Lung (tissue), 12 donors: ENCODE results near the gene CELSR1. TPM values are rescaled to one million over a fixed set of nuclear protein-coding genes. Genes with fewer than 3 reads are reported as not detected.

Source experiments
- ATAC-seq: fragments of 200-7000 bp; cut with Tn5 transposase; one replicate; pipeline ENCODE4 v1.9.1; 2020; ENCODE audit warnings: moderate number of reproducible peaks; ENCODE audit not compliant: insufficient read depth, low FRiP score
- DNase-seq, 3 donors: peaks; one replicate each; pipeline ENCODE4 v3.0.0-alpha.2; 2013 to 2017
- H3K27ac ChIP-seq, 2 donors: one replicate each; pipeline ENCODE4 v1.5.1; 2013; ENCODE audit warnings: mild to moderate bottlenecking in 2 of 2, moderate library complexity in 2 of 2, control low read depth in 1 of 2, inconsistent platforms in 1 of 2, low read depth in 1 of 2, low read length in 1 of 2
- H3K27me3 ChIP-seq, 3 donors: one replicate each; pipeline ENCODE4 v1.5.1; 2013; ENCODE audit warnings: low read length in 2 of 3; ENCODE audit not compliant: control insufficient read depth in 3 of 3, insufficient read depth in 3 of 3
- H3K36me3 ChIP-seq, 4 donors: one replicate each; pipeline ENCODE4 v1.5.1; 2013; ENCODE audit warnings: low read length in 4 of 4, mild to moderate bottlenecking in 1 of 4, moderate library complexity in 1 of 4; ENCODE audit not compliant: control insufficient read depth in 4 of 4, insufficient read depth in 4 of 4
- H3K4me1 ChIP-seq, 5 donors: one replicate each; pipeline ENCODE4 v1.5.1; 2013; ENCODE audit warnings: low read length in 5 of 5, mild to moderate bottlenecking in 2 of 5, moderate library complexity in 1 of 5; ENCODE audit not compliant: control insufficient read depth in 5 of 5, insufficient read depth in 5 of 5
- H3K4me3 ChIP-seq: one replicate; pipeline ENCODE4 v1.5.1; 2013; ENCODE audit warnings: mild to moderate bottlenecking, control low read depth, moderate library complexity
- H3K9ac ChIP-seq, 2 donors: one replicate each; pipeline ENCODE4 v1.5.1; 2013; ENCODE audit warnings: low read length in 2 of 2, control low read depth in 1 of 2; ENCODE audit not compliant: insufficient read depth in 1 of 2
- H3K9me3 ChIP-seq, 4 donors: one replicate each; pipeline ENCODE4 v1.5.1; 2013; ENCODE audit warnings: low read length in 3 of 4, mild to moderate bottlenecking in 1 of 4, moderate library complexity in 1 of 4; ENCODE audit not compliant: control insufficient read depth in 4 of 4, insufficient read depth in 3 of 4
- WGBS, 2 donors: extraction: QIAGEN DNeasy Blood & Tissue Kit; methylation state at CpG; one replicate each; pipeline ENCODE4 v1.1.7; 2013; 5-methylcytosine and 5-hydroxymethylcytosine counted together
- polyA plus RNA-seq, 2 donors: library from polyadenylated mRNA; stranded (reverse); fragments of 200-250 nt; gene quantifications; one replicate each; pipeline ENCODE4 v1.2.1, GENCODE V29; 2013
- total RNA-seq, 2 donors: library from RNA; depleted of rRNA in 1 of 2; stranded (reverse); fragments of >200 nt in 1 of 2; gene quantifications; one replicate each; pipeline ENCODE4 v1.2.1, GENCODE V29; 2014 to 2021
- TF ChIP-seq, protein P1 (sequence below): IDR thresholded peaks from 2 replicates; pipeline ENCODE4 v1.5.1; 2012; ENCODE audit warnings: mild to moderate bottlenecking; ENCODE audit errors: control extremely low read depth, extremely low read depth
- donor health status: control.
- donor health status: control.
- donor health status: Bipolar disorder and iron deficiency.
- donor health status: healthy.
- donor health status: DM: yes; HTN: yes; CAD: no.

CELSR1 gene
- total and polyA plus RNA-seq, 4 donors = 14.0 to 65.9 (median 32.7) TPM

DNA sequence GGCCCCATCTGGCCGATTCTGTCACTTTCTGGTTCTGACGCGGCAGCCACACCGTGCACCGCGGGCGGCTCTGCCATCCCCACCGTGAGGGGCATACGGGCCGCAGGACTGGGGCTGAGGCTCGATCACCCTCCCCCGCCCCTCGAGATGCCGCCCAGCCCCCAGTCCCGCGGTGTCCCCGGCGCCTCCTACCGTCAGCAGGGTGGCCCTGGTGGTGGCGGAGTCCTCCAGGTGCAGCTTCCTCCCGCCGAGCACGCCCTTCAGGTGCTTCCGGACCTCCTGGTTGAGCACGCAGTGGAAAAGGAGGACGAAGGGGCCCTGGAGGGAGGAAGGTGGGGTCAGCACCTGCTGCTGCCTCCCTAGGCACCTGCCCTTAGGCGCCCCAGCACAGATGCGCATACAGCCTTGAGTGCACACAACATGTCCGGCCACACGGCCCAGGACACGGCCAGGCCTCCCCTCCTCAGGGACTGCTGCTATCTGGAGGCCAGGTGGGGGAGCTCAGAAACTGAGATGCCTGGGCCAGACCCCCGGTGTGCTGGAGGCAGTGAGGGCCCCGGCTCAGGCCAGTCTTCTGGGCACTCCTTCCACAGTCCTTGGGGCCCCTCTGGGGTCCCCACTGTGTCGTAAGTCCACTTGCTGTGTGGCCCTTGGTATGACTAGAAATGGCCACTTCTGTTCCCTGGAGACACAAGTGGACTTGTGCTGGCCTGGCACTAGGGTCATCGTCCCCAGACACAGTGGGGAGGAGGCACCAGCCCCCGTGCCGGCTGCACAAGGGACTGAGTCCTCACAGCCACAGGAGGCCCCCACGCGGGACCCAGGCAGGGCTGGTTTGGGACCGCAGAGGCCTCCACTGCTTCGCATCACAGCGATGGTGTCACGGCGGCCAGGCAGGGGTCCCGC lies 170.4 kb downstream of the CELSR1 start:
- ATAC-seq = no peak
- Histone ChIP-seq H3K27ac (no peak overlapping the region), H3K9me3 (peaks cover 0 to 2% (median 0%) of the 10 kb centered on the region in 4 donors), H3K4me3 (no peak overlapping the region), H3K9ac (no peak overlapping the region), H3K36me3 (peaks cover 0 to 20% (median 0%) of the 10 kb centered on the region in 4 donors), H3K27me3 (no peaks in the 10 kb centered on the region), H3K4me1 (no peaks in the 10 kb centered on the region)
- DNase-seq = no peak
- 69% methylated on average over 39 to 45 of the region's 45 CpGs for WGBS, 2 donors
- TF ChIP-seq, protein P1, sequence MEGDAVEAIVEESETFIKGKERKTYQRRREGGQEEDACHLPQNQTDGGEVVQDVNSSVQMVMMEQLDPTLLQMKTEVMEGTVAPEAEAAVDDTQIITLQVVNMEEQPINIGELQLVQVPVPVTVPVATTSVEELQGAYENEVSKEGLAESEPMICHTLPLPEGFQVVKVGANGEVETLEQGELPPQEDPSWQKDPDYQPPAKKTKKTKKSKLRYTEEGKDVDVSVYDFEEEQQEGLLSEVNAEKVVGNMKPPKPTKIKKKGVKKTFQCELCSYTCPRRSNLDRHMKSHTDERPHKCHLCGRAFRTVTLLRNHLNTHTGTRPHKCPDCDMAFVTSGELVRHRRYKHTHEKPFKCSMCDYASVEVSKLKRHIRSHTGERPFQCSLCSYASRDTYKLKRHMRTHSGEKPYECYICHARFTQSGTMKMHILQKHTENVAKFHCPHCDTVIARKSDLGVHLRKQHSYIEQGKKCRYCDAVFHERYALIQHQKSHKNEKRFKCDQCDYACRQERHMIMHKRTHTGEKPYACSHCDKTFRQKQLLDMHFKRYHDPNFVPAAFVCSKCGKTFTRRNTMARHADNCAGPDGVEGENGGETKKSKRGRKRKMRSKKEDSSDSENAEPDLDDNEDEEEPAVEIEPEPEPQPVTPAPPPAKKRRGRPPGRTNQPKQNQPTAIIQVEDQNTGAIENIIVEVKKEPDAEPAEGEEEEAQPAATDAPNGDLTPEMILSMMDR = no peak

DNA sequence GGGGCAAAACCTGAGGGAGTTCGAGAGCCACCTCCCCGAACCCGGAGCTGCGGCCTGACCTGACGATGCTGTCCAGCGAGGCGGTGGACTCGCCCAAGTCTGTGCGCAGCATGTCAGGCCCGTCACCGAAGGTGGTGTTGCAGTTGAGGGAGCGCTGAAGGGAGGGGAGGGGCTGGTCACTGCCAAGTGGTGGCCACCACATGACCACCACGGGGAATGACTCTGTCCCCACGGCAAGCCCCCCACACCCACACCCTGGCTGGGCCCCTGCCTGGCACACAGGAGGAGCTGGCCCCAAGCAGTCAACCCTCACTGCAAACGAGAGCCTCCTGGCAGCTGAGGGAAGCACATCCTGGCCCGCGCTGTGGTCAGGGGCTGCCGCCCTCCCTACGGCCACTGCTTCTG lies 171.1 kb downstream of the CELSR1 start:
- TF ChIP-seq, protein P1 = no peak
- Histone ChIP-seq H3K9ac (no peak overlapping the region), H3K36me3 (peaks cover 0 to 20% (median 0%) of the 10 kb centered on the region in 4 donors), H3K4me1 (no peaks in the 10 kb centered on the region), H3K9me3 (peaks cover 0 to 2% (median 0%) of the 10 kb centered on the region in 4 donors), H3K4me3 (no peak overlapping the region), H3K27me3 (no peaks in the 10 kb centered on the region), H3K27ac (no peak overlapping the region)
- DNase-seq (no peak), ATAC-seq (no peak)
- 86 to 89% methylated on average over 19 of the region's 19 CpGs for WGBS, 2 donors

DNA sequence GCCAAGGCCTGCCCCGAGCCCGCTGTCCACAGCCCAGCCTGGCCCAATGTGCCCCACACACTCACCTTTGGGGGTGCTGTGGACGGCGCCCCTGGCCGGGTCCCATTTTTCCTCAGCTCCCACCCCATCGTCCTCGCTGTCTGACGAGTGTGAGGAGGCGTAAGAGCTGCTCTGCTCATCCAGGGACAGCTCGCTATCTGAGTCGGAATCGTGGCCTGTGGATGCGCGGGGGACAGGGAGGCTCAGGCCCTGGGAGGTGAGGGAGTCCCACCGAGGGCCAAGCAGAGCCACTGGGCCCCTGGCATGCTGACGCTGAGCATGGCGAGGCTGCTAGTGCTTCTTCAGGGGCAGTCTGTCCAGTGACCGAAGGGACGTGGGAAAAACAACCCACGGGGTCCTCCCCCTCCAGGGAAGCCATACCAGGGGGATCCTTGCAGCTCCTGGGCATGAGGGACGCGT lies 172.2 kb downstream of the CELSR1 start:
- Histone ChIP-seq H3K36me3 (peaks cover 0 to 21% (median under 1%) of the 10 kb centered on the region in 4 donors), H3K27ac (no peak overlapping the region), H3K9me3 (peaks cover 0 to 3% (median 1%) of the 10 kb centered on the region in 4 donors), H3K4me1 (no peaks in the 10 kb centered on the region), H3K4me3 (no peak overlapping the region), H3K27me3 (no peaks in the 10 kb centered on the region), H3K9ac (no peak overlapping the region)
- ATAC-seq = no peak
- TF ChIP-seq, protein P1 = no peak
- no peak for DNase-seq
- 91 to 95% methylated on average over 22 of the region's 22 CpGs for WGBS, 2 donors
